HepG2 (cell line): ENCODE data around the gene ARAP1. TPM values are rescaled to one million over a fixed set of nuclear protein-coding genes. Genes with fewer than 3 reads are reported as not detected.

Experiments
- AHDC1 ChIP-seq: sonication (generic); formaldehyde crosslinking; IDR thresholded peaks from 2 replicates; pipeline ENCODE4 v1.5.1; 2020; ENCODE audit warnings: mild to moderate bottlenecking, missing genetic modification reagents, borderline replicate concordance
- AKNA ChIP-seq: sonication (generic); formaldehyde crosslinking; IDR thresholded peaks from 2 replicates; pipeline ENCODE4 v1.4.0; 2020; ENCODE audit warnings: missing genetic modification reagents, borderline replicate concordance
- KDM1A ChIP-seq: IDR thresholded peaks from 2 replicates; pipeline ENCODE4 v1.6.1; 2016; ENCODE audit warnings: missing compliant biosample characterization
- MBNL3 ChIP-seq: fragments of 250-450 bp; sonication (Bioruptor Pico); conservative IDR thresholded peaks from 2 replicates; pipeline ENCODE4 v1.8.0; 2022; ENCODE audit warnings: mild to moderate bottlenecking, inconsistent platforms
- MED1 ChIP-seq: sonication (generic); formaldehyde crosslinking; IDR thresholded peaks from 2 replicates; pipeline ENCODE4 v1.4.0; 2020; ENCODE audit warnings: missing genetic modification reagents
- MEF2D ChIP-seq: sonication (generic); formaldehyde crosslinking; IDR thresholded peaks from 2 replicates; pipeline ENCODE4 v1.5.1; 2020; ENCODE audit warnings: mild to moderate bottlenecking, missing genetic modification reagents
- MXD1 ChIP-seq: sonication (generic); formaldehyde crosslinking; IDR thresholded peaks from 2 replicates; pipeline ENCODE4 v1.4.0; 2020; ENCODE audit warnings: mild to moderate bottlenecking, missing genetic modification reagents
- PTBP1 ChIP-seq: fragments of 200-400 bp; formaldehyde crosslinking; IDR thresholded peaks from 2 replicates; pipeline ENCODE4 v1.6.1; 2018; ENCODE audit warnings: low read length, low read depth; ENCODE audit not compliant: poor library complexity, severe bottlenecking
- TEF ChIP-seq: sonication (generic); formaldehyde crosslinking; IDR thresholded peaks from 2 replicates; pipeline ENCODE4 v1.5.0; 2020; ENCODE audit warnings: missing genetic modification reagents
- ZFP91 ChIP-seq: sonication (generic); formaldehyde crosslinking; IDR thresholded peaks from 2 replicates; pipeline ENCODE4 v1.9.0; 2022; ENCODE audit warnings: missing genetic modification reagents, mild to moderate bottlenecking, borderline replicate concordance
- ZNF451 ChIP-seq: sonication (generic); formaldehyde crosslinking; IDR thresholded peaks from 2 replicates; pipeline ENCODE4 v1.5.0; 2020; ENCODE audit warnings: mild to moderate bottlenecking, missing genetic modification reagents
- ZNF652 ChIP-seq: IDR thresholded peaks from 2 replicates; pipeline ENCODE4 v1.6.1; 2016; ENCODE audit warnings: low read depth, borderline replicate concordance
- ZNF703 ChIP-seq: sonication (generic); formaldehyde crosslinking; IDR thresholded peaks from 2 replicates; pipeline ENCODE4 v1.5.1; 2020; ENCODE audit warnings: missing genetic modification reagents, mild to moderate bottlenecking, moderate library complexity, borderline replicate concordance
- ZNF772 ChIP-seq: sonication (generic); formaldehyde crosslinking; IDR thresholded peaks from 2 replicates; pipeline ENCODE4 v1.5.0; 2020; ENCODE audit warnings: mild to moderate bottlenecking, missing genetic modification reagents
- polyA plus RNA-seq, 8 experiments: library from polyadenylated mRNA; depleted of rRNA in 3 of 8; stranded (reverse) in 7 of 8; unstranded in 1 of 8; fragments of >200 nt; fragmentation: Illumina TruSeq in 4 of 8; extraction: Trizol in 4 of 8; gene quantifications; 2 replicates each; pipeline versions ENCODE4 v1.2.1 to v1.2.3, GENCODE V29; 2011 to 2016; ENCODE audit warnings: low read depth in 4 of 8, missing spikeins in 1 of 8, mixed read lengths in 1 of 8; ENCODE audit not compliant: insufficient read depth in 1 of 8
- total RNA-seq, 5 experiments: library from RNA; depleted of rRNA; stranded (reverse); fragments of >200 nt; fragmentation: Illumina TruSeq; extraction: Trizol; gene quantifications; 2 replicates each; pipeline ENCODE4 v1.2.3, GENCODE V29; 2016; ENCODE audit warnings: low read depth in 1 of 5

Gene ARAP1
- total and polyA plus RNA-seq, 2 of the 13 experiments (the other 11 are each of a cell fraction or from before 2014, with no cell fraction given), result 43.2 to 55.5 TPM

- TF ChIP-seq AKNA (CRISPR knock-in tag) (no peak), ZFP91 (CRISPR knock-in tag) (peak; percentile 93; the same call in 1 of the 2 replicates), MBNL3 (CRISPR knock-in tag) (no peak), MXD1 (CRISPR knock-in tag) (no peak), AHDC1 (CRISPR knock-in tag) (no peak; the same call in 1 of the 2 replicates), KDM1A (no peak), PTBP1 (no peak), ZNF451 (CRISPR knock-in tag) (peak; percentile 5; the same call in 1 of the 2 replicates), MEF2D (CRISPR knock-in tag) (peak; percentile 72; the same call in 1 of the 2 replicates), ZNF772 (CRISPR knock-in tag) (peak; percentile 96), TEF (CRISPR knock-in tag) (no peak), ZNF652 (CRISPR knock-in tag) (no peak), ZNF703 (CRISPR knock-in tag) (no peak), MED1 (CRISPR knock-in tag) (no peak; the same call in 1 of the 2 replicates)
These were observed 41.5 kb upstream of the ARAP1 start, which contains the start of gene STARD10 (continued) for GRCh38 chr11:72793425-72794367.
